ENCODE results near the gene ANGPTL8.
A peak's percentile ranks its signal among the peaks of the same experiment; 100 is the strongest.

The ANGPTL8 gene, protein sequence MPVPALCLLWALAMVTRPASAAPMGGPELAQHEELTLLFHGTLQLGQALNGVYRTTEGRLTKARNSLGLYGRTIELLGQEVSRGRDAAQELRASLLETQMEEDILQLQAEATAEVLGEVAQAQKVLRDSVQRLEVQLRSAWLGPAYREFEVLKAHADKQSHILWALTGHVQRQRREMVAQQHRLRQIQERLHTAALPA

DNA sequence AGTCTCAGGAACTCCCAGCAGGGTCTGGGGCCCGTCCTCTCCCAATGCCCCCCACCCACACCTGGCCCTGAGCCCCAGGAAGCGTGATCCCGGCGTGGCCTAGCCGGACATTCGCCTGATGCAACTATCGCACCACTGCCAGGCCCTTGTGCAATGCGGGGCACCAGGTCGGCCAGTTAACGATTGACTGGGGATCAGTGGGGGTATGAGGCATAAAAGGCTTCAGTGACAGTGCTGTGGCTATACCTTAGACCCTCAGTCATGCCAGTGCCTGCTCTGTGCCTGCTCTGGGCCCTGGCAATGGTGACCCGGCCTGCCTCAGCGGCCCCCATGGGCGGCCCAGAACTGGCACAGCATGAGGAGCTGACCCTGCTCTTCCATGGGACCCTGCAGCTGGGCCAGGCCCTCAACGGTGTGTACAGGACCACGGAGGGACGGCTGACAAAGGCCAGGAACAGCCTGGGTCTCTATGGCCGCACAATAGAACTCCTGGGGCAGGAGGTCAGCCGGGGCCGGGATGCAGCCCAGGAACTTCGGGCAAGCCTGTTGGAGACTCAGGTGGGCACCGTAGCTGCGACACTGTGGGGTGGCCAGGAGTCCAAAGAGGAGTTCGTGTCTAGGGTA is at the start of gene ANGPTL8:
TSS of gene ANGPTL8 (plus strand) at position 243 of the 624 bp plus-strand sequence. CDS start at position 262, 19 bp downstream.
- DNase-seq, result no peak

DNA sequence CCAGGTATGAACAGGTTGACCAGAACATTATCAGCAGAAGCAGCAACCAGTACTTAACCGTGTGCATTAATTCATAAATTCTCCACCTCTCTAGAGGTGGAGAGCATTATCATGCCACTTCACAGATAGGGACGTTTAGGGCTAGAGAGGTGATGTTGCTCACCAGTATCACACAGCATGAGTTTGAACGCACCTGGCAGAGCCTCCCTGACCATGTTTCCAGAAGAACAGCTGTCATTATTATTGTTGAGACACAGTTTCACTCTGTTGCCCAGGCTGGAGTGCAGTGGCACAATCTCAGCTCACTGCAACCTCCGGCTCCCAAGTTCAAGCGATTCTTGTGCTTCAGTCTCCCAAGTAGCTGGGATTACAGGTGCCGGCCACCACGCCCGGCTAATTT is 48.9 kb upstream of the ANGPTL8 start:
- DNase-seq, result no peak

DNA sequence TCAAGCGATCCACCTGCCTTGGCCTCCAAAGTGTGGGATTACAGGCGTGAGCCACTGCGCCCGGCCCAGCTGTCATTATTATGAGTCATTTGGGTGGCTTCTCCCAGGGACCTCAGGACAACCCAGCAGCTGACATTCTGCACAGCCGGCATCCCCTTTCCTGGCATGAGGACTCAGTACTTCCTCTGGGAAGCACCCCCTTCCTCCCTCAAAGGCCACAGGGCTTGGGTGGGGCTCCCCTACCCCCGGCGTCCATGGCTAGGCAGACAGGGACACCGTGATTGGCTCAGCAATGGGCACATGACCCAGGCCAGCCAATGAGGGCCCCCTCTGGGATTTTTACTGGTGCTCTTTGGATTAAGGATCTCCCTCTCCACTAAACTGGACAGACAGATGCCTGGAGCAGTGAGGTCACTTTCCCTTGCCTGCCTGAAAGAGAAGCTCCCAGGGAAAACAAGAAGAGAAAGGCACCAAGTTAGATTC is 48.1 kb upstream of the ANGPTL8 start:
- peak; percentile 81 for DNase-seq

DNA sequence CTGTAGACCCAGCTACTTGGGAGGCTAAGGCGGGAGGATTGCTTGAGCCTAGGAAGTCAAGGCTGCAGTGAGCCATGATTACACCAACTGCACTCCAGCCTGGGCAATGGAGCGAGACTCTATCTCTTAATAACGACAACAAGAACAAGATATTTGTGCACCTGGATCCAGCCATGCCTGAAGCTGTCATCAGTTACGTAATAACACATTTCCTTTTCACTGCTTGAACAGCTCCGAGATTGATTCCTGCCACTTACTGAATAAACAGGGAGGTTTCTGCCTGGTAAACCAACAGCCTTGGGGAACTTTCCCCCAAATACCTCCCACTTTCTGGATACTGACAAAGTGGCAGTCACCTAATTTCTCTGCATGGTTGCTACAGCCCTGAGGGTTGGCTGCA is 47.5 kb upstream of the ANGPTL8 start:
- no peak for DNase-seq

DNA sequence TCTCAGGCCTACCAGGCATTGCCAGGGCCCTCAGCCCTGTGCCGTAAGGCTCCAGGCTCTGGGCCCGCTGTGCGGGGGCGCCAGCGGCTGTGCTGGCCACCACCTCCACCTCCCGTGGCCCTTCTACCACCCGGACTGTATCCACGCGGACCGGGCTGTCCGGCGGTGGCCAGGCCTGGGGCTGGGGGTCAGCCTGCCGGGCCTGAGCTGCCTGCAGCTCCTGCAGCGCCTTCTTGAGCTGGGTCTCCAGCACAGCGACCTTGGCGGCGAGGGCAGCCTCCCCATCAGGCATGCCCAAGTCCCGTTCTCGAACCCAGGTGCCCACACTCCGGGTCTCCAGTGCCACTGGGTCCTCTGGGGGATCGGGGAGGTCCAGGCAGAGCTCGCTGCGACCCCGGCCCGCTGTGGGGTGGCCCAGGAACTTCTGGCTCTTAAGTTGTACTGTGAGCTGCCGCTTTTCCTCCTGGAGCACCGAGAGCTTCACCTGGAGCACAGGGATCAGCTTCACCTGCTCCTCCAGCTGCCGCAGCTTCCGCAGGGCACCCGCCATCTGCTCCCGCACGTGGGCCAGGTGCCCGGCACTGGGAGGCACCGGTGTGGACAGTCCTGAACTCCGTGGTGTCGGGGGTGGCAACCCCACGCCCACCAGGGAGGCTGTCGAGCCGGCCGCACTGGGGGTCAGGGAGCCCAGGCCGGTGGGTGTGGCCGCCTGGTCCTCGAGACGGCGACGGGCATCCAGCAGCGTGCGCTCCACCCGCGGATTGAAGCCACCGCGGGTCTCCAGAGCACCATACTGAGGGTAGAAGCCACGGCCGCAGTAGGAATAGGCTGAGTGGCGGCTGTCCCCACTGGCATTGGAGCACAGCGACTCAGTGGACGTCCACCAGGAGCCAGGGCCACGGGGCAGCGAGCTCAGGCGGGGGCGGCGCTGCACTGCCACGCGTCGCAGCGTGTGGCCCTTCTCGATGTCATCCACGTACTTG is 46.2 kb upstream of the ANGPTL8 start:
- peak; percentile 50 for DNase-seq

DNA sequence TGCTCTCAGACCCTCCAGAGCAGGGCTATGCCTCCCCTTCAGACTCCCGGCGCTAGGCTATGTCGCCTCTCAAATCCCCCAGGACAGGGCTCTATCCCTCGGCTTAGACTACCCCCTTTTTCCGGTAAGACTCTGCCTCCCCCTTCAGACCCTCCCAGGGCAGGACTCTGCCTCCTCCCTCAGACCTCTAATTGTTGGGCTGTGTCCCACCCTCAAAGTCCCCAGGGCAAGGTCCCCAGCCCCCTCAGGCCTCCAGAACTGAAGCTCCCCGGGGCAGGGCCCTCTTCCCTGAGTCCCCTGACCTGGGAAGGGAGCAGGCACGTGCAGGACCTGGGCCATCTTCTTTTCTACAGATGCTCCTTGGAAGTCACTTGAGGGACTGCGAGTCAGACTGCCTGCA is 45.2 kb upstream of the ANGPTL8 start:
- no peak for DNase-seq

DNA sequence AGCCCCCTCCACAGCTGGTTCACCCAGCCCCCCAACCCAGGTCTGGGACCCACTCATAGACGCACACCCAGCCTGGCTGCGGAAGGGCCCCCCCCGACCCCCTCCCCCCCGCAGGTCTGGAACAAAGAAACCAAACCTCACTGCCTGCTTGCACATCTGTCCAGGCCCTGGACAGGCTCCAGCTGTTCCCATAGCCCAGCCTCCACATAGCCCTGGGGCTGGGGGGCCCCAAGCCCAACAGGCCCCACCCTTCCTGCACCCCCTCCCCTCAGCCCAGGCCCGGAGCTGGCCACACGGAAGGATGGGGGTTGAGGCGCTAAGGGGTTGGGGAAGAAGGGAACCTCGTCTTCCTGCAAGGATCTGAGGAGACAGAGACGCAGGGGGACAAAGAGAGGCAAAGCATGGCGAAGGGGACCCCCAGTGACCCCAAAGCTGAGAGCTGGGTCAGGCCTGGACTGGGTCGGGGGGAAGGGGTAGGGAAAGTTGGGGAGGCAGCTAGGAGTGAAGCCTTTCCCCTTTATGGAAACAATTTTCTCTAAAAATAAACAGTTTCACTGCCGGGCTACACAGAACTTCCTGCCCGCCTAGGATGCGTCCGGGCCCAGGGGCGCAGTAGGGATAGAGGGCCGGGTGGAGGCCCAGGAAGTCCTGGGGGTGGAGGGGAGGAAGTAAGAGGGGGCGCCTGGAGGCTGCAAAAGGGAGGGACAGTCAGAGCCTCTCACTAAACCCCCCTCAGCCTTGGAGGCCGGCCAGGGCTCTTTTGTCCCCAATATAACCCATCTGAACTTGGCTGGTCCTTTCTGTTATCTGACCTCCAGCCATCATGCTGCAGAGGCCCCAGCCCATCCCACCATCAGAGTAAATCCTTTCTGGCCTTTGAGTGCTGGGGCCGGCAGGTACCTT is 44.5 kb upstream of the ANGPTL8 start:
- no peak for DNase-seq

DNA sequence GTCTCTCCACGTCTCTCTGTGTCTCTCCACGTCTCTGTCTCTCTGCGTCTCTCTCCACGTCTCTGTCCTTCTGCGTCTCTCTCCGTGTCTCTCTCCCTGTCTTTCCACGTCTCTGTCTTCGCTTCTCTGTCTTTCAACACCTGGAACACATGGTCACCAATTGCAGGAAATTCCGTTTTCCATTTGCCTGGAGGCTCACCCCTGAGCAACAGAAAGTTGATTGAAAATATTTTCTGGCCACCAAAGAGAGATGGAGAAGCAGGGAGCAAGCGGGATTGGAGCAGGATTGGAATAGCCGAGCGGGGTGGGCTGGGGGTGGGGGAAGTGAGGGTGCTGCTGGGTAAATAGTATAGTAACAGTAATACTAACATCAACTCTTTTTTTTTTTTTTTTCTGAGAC is 43.7 kb upstream of the ANGPTL8 start:
- DNase-seq, result no peak

DNA sequence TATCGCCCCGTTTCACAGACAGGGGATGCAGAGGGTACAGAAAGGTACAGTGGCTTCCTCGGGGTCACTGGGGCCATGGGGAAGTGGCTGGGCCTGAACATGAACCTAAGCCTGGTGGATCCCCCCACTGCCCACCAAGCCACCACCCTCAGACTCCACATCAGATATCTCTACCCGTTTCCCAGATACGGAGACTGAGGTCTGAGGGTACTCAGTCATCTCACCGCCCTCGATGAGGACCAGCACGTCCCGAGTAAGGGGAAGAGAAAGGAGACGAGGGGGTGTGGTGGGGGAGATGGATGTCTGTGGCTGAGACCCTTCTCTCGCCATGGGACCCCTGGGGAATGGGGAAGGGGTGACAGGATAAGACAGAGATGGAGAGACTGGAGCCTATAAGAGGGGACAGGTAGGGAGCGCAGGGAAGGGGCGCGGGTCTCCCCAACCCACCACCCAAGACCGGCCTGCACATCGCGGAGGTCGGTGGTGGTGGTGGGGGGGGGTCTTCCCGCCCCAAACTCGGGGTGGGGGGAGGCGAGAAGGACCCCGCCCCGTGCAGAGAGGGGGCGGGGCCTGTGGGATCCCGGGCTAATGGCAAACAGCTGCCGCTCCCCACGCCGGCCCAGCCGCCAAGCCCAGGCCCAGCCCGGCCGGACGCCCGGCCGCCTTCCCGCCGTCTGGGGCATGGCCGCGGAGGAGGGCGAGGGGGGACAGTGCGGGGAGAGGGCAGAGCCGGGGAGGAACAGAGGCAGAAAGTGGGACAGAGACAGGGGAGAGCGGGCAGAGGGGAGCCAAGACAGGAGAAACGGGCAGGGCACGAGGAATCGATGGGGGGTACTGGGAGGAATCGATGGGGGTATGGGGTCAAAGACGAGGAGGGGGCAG is 42.8 kb upstream of the ANGPTL8 start:
- DNase-seq, result peak; percentile 72

DNA sequence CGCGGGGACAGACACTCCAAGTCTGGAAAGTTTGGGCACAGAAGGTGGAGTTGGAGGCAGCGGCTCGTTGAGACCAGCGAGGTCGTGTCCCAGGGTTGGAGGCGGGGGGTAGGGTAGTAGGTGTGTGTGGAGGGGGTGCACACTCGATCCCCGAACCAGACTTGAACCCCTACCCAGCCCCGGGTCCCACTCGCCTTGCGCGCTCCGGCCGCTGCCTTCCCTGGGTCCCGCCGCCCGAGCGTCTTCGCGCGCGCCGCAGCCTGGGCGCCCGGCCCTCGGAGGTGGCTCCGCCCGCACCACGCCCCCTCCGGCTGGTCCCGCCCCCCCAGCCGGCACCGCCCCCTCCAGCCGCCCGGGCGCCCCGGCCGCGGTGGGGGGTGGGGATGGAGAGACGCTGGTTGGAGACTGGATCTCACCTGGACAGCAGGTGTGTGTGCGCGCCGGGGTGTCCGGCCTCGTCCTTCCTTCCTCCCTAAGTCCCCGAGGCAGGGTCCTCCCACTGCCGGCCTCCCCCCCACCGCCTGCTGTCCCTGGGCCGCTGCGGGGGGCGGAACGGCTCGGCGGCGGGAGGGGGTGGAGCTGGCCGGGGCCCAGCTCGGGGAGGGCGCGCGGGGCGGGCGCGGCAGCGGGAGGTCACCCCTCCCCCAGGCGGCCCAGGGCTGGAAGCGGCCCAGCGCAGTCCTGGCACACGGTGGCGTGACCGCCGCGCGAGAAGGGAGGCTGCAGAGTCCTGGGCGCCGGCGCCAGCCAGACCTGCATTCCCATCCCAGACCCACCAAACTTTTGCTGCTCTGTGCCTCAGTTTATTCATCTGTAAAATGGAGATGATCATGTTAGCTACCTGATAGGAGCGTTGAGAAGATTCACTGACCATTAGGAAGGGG is 41.9 kb upstream of the ANGPTL8 start, which contains the start of gene KANK2:
TSS of gene KANK2 (minus strand) at position 255 of the 884 bp plus-strand sequence. CDS start 3,034 bp downstream, outside the sequence.
- DNase-seq, result peak; percentile 96

DNA sequence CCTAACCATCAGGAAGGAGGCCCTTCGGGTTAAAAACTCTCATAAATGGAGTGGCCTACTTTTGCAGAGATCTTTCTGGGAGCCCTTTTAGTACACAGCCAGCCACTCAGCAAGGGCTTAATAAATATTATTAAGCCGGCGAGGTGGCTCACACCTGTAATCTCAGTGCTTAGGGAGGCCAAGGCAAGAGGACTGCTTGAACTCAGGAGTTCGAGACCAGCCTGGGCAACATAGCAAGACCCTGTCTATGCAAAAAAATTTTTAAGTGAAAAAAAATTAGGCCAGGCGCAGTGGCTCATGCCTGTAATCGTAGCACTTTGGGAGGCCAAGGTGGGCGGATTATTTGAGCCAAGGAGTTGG is 41.3 kb upstream of the ANGPTL8 start:
- no peak for DNase-seq

DNA sequence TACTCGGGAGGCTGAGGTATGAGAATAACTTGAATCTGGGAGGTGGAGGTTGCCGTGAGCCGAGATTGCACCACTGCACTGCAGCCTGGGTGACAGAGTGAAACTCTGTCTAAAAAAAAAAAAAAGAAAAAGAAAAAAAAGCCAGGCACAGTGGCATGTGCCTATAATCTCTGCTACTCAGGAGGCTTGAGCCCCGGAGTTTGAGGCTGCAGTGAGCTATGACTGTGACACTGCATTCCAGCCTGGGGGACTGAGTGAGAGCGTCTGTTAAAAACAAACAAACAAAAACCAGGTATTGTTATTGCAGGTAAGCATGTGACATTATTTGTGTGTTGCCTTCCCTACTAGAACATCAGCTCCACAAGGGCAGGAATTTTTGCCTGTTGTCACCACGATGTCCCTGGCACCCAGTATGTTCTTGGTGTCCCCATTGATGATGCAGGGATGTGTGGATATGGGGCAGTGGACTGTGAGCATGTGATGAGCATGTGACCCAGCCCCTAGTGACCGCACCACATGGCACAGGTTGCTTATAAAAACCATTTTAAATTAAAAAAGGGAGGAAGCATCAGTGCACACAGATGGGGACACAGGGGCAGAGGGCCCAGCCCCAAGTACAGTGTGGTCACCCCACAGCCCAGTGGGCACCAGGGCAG is 40.5 kb upstream of the ANGPTL8 start:
- peak; percentile 53 for DNase-seq

DNA sequence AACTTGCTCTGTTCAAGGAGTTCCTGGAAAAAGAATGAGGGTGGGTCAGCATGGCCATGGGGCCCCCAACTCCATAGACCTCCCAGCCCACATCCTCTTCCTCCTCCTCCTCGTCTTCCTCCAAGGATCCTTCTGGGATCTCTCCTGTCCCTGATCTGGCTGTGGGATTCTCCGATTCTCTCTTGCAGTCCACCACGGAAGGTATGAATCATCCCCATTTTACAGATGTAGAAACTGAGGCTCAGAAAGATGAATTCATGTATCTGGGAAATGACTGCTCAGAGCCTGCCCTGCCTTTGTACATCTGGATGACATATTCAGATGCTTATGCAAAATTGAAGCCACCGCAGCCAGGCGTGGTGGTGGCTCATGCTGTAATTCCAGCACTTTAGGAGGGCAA is 39.9 kb upstream of the ANGPTL8 start:
- no peak for DNase-seq

DNA sequence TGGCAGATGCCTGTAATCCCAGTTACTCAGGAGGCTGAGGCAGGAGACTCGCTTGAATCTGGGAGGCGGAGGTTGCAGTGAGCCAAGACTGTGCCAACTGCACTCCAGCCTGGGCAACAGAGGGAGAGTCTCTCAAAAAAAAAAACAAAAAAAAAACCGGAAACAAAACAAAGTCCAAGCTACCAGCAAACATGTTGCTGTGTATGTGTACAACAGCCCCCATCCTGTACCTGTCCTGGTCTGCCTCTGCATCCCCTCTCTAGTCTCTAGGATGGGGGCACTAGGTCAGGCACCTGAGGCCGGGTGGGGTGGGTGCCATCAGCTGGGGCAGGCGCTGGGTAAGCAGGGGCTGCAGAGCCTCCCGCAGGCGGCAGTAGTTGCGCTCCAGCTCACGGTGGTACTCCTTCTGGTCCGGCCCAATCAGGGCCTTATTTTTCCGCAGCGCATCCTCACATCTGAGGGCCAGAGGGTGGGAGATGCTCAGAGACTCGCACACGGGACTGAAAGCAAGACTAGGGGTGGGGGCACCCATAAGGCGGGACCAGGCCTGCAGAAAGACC is 39.3 kb upstream of the ANGPTL8 start:
- no peak for DNase-seq

DNA sequence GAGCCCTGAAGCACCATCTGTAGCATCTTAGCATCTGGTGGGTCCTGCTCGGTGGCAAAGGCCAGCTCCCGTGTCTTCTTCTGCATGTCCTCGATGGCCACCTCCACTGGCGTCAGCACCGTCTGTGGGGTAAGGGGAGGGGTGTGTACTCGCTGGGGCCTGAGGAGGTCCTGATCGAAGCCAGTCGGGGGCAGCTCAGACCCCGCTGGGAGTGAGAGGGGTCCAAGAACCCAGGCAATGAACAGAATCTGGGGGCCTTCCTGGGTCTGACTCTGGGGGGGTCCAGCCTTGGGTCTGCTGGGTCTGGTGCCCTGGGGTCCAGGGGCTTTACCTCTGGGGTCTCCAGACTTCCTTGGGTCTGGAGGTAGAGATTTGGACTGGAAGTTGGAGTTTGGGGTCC is 38.5 kb upstream of the ANGPTL8 start:
- DNase-seq, result no peak

DNA sequence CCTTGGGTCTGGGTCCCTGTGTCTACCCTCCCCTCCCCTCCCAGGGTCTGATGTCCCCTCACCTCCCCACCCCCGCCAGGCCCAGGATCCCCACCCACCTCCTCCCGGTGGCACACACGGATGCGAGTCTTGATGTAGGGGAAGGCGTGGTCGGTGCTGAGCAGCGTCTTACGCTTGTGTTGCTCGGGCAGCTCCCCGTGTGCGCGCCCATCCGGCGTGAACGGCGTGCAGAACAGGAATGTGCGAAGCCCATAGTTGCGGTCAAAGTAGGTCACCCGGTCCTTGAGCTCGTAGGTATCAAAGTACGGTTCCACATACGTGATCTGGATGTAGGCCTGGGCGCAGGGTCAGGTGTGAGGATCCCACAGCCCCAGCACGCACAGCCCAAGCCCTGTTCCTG is 37.6 kb upstream of the ANGPTL8 start:
- DNase-seq, result no peak

DNA sequence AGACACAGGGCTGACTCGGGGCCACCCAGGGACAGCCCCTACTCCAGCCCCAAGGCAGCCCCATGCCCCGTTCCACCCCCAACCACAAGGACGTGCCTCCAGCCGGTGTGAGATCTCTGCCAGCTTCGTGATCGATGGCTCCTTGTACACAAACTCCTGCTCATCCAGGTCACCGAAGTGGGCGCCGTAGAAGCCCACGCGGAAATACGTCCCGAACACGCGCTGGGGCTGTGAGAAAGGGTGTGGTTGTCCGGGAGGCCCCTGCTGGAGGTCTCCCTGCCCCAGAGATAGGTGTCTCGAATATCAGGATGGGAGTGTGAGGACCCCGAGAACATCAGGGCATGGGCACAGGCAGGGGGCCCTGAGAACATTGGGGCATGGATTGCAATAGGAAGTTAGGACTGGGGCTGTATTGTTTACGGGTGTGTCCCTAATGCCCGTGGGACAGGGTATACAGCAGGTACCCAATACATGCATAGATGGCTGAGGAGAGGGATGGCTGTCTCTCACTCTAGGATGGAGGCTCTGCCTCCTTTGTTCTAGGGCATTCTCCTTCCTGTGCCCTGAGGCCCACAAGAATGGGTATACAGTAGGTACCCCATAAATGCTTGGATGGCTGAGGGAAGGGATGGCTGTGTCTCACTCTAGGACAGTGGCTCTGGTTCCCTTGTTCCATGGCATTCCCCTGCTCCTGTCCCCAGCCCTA is 36.8 kb upstream of the ANGPTL8 start:
- no peak for DNase-seq

DNA sequence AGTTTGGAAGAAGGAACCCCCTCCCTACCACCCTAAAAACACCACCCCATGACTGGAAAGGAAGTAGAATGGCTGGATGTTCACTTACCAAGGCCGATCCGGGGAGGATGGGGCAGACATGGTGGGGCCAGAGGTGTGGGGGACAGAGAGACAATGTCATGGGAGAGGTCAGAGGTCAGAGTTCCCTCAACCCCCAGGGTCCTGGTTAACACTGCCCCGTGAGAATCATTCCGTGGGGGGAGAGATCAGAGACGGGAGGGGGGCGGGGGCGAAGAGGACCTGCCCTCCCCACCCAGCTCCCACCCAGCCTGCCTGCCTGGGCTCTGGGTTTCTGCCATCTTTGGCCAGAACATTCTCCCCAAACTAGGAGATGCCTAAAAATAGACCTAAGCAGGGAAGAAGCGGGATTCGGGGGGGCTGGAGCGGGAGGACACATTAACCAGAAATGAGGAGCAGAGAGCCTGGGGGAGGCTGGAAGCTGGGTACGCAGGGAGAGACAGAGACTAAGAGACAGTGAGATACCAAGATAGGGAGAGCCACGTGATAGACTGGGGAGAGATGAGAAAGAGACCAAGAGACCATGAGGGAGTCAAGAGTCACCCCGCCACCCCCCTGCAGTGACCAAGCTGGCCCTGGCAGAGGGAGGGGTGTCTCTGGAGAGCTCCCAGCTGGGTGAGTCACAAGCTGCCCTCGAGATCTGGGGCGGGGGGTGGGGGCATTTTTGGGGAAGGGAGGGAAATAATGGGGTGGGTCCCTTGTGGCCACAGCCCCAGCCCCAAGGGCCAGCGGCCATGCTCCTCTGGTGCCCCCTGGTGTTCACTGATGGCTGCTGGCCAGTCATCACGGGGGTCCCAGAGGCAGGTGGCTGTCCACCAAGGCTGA is 36.0 kb upstream of the ANGPTL8 start:
- DNase-seq, result peak; percentile 86
